Kidney (tissue), 14 donors: ENCODE measurements around the gene HOXD8. TPM values are rescaled to one million over a fixed set of nuclear protein-coding genes. Genes with fewer than 3 reads are reported as not detected.

Experiments used
- DNase-seq, 5 donors: peaks; one replicate each; pipeline ENCODE4 v3.0.0-alpha.2; 2013 to 2020
- FAIRE-seq: peaks from 2 replicates; lab custom pipeline; 2012; peaks lifted over from hg19 to GRCh38; lab: Jason Lieb, UNC
- H3K27ac ChIP-seq, 2 donors: one replicate each; pipeline ENCODE4 v1.7.0; 2013; ENCODE audit warnings: low read depth in 2 of 2, low read length in 2 of 2, inconsistent platforms in 1 of 2
- H3K27me3 ChIP-seq: one replicate; pipeline ENCODE4 v1.7.1; 2013; ENCODE audit warnings: low read length, inconsistent platforms; ENCODE audit not compliant: control insufficient read depth, insufficient read depth
- H3K36me3 ChIP-seq, 3 donors: one replicate each; pipeline versions ENCODE4 v1.7.0 to v1.7.1; 2013; ENCODE audit warnings: low read length in 3 of 3, control low read depth in 1 of 3, inconsistent platforms in 1 of 3; ENCODE audit not compliant: insufficient read depth in 3 of 3, control insufficient read depth in 2 of 3
- H3K4me1 ChIP-seq, 3 donors: one replicate each; pipeline versions ENCODE4 v1.7.0 to v1.7.1; 2013; ENCODE audit warnings: low read length in 3 of 3, inconsistent platforms in 1 of 3, low read depth in 1 of 3; ENCODE audit not compliant: control insufficient read depth in 2 of 3, insufficient read depth in 2 of 3
- H3K4me3 ChIP-seq, 3 donors: one replicate each; pipeline versions ENCODE4 v1.7.0 to v1.8.1; 2013; ENCODE audit warnings: low read length in 3 of 3, control low read depth in 1 of 3, inconsistent platforms in 1 of 3
- H3K9ac ChIP-seq, 3 donors: one replicate each; pipeline versions ENCODE4 v1.7.0 to v1.7.1; 2013; ENCODE audit warnings: low read length in 3 of 3, control low read depth in 1 of 3, inconsistent platforms in 1 of 3
- H3K9me3 ChIP-seq, 3 donors: one replicate each; pipeline versions ENCODE4 v1.7.0 to v1.7.1; 2013; ENCODE audit warnings: low read length in 3 of 3, control low read depth in 1 of 3, inconsistent platforms in 1 of 3; ENCODE audit not compliant: control insufficient read depth in 2 of 3, insufficient read depth in 1 of 3
- intact Hi-C: fragments of 100-400 bp; cut with DNase I; formaldehyde crosslinking; loops from one replicate; pipeline ENCODE4 v1.11.1; 2022
- polyA plus RNA-seq: library from polyadenylated mRNA; stranded (reverse); fragments of 350-450 nt; fragmentation: Illumina TruSeq; extraction: RNeasy Lipid Tissue Mini Kit (QIAGEN cat#74804); gene quantifications from one replicate; pipeline ENCODE4 v1.2.3, GENCODE V29; 2014; ENCODE audit warnings: low read depth, low replicate concordance; ENCODE audit not compliant: insufficient read depth
- total RNA-seq: library from RNA; stranded (reverse); fragmentation: NEBNext Ultra II Directional; extraction: Animal tissue kit (Norgen Biotek cat#: 25700); gene quantifications from one replicate; pipeline ENCODE4 v1.2.1, GENCODE V29; 2021
- TF ChIP-seq, protein P1 (sequence below): IDR thresholded peaks from 3 replicates; pipeline ENCODE4 v1.5.1; 2012; ENCODE audit warnings: mild to moderate bottlenecking, moderate library complexity, borderline replicate concordance; ENCODE audit not compliant: insufficient read depth; ENCODE audit errors: extremely low read depth
- donor health status: control.
- donor health status: control.
- donor health status: control.
- donor health status: control.
- donor health status: control.
- donor health status: DM: yes; HTN: yes; CAD: no.
- donor health status: Normal renal cell carcinoma (clear cell type).

Gene HOXD8
- total and polyA plus RNA-seq, 2 donors from 2014 or later, result 76.5 to 122 TPM

- FAIRE-seq (no peak), DNase-seq (no peak)
- Histone ChIP-seq H3K4me1 (peaks cover 12 to 24% (median 15%) of the 10 kb centered on the region in 3 donors), H3K9ac (peak overlapping the region; percentile 40 to 49 (median 43)), H3K27ac (peak overlapping the region; percentile 64 to 81), H3K36me3 (no peaks in the 10 kb centered on the region), H3K27me3 (no peaks in the 10 kb centered on the region), H3K9me3 (no peaks in the 10 kb centered on the region), H3K4me3 (peak overlapping the region; percentile 32 to 61 (median 47))
- TF ChIP-seq, protein P1, sequence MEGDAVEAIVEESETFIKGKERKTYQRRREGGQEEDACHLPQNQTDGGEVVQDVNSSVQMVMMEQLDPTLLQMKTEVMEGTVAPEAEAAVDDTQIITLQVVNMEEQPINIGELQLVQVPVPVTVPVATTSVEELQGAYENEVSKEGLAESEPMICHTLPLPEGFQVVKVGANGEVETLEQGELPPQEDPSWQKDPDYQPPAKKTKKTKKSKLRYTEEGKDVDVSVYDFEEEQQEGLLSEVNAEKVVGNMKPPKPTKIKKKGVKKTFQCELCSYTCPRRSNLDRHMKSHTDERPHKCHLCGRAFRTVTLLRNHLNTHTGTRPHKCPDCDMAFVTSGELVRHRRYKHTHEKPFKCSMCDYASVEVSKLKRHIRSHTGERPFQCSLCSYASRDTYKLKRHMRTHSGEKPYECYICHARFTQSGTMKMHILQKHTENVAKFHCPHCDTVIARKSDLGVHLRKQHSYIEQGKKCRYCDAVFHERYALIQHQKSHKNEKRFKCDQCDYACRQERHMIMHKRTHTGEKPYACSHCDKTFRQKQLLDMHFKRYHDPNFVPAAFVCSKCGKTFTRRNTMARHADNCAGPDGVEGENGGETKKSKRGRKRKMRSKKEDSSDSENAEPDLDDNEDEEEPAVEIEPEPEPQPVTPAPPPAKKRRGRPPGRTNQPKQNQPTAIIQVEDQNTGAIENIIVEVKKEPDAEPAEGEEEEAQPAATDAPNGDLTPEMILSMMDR, result no peak
- intact Hi-C loops, result loop anchor here (10.0 kb wide), 2 partner anchors 308 to 408 kb away; no protein-coding TSS in a partner anchor
Observed at GRCh38 chr2:176146645-176147044, 17.1 kb downstream of the HOXD8 start.

GRCh38 chr2:176147210-176147799, 17.8 kb downstream of the HOXD8 start:
- Histone ChIP-seq H3K4me3 (peak overlapping the region; percentile 32 to 61 (median 47)), H3K9me3 (no peaks in the 10 kb centered on the region), H3K36me3 (no peaks in the 10 kb centered on the region), H3K9ac (peak overlapping the region; percentile 40 to 49 (median 43)), H3K27ac (peak overlapping the region; percentile 54 to 81), H3K4me1 (peaks cover 12 to 20% (median 12%) of the 10 kb centered on the region in 3 donors), H3K27me3 (no peaks in the 10 kb centered on the region)
- intact Hi-C loops, result loop anchor here (10.0 kb wide), 2 partner anchors 307 to 407 kb away; no protein-coding TSS in a partner anchor
- DNase-seq, result peak in 1 of 5 donors; percentile 62
- TF ChIP-seq, protein P1, result no peak
- FAIRE-seq, result no peak

GRCh38 chr2:176147800-176148496, 18.4 kb downstream of the HOXD8 start:
- peak overlapping the region; percentile 11 to 75 (median 44) for H3K4me3 ChIP-seq
- TF ChIP-seq, protein P1, result no peak
- DNase-seq (peak in 4 of 5 donors; percentile 78 to 90 (median 84)), FAIRE-seq (no peak)
- H3K9ac ChIP-seq, result peak overlapping the region in 2 of 3 donors; percentile 27 to 78
- peak overlapping the region; percentile 89 to 93 for H3K27ac ChIP-seq
- no peaks in the 10 kb centered on the region for H3K9me3 ChIP-seq
- no peaks in the 10 kb centered on the region for H3K27me3 ChIP-seq
- H3K4me1 ChIP-seq, result peaks cover 10 to 16% (median 10%) of the 10 kb centered on the region in 3 donors
- H3K36me3 ChIP-seq, result no peaks in the 10 kb centered on the region
- intact Hi-C loops, result loop anchor here (10.0 kb wide), 2 partner anchors 307 to 407 kb away; no protein-coding TSS in a partner anchor
